Neutrophil (primary cell): Measurements from ENCODE around the gene ARPC1B.

Experiments
- H3K27ac ChIP-seq: fragments of 200-600 bp; sonication (generic); 2 replicates; pipeline ENCODE4 v1.5.1; 2016; ENCODE audit warnings: mild to moderate bottlenecking, moderate library complexity
- H3K27me3 ChIP-seq: fragments of 200-600 bp; sonication (generic); 2 replicates; pipeline ENCODE4 v1.6.0; 2016; ENCODE audit warnings: mild to moderate bottlenecking
- H3K36me3 ChIP-seq: fragments of 200-600 bp; sonication (generic); 2 replicates; pipeline ENCODE4 v1.5.1; 2017
- H3K4me1 ChIP-seq, 2 experiments: fragments of 200-600 bp in 1 of 2; sonication (generic) in 1 of 2; 1 replicate in 1 of 2; 2 replicates in 1 of 2; pipeline versions ENCODE4 v1.5.1 to v1.6.1; 2013 to 2016; ENCODE audit warnings: low read depth in 1 of 2, low read length in 1 of 2, mild to moderate bottlenecking in 1 of 2, moderate library complexity in 1 of 2; ENCODE audit not compliant: control insufficient read depth in 1 of 2, insufficient read depth in 1 of 2
- H3K4me3 ChIP-seq, 2 experiments: fragments of 200-600 bp in 1 of 2; sonication (generic) in 1 of 2; 1 replicate in 1 of 2; 2 replicates in 1 of 2; pipeline ENCODE4 v1.5.1; 2013 to 2016; ENCODE audit warnings: low read depth in 1 of 2, low read length in 1 of 2, mild to moderate bottlenecking in 1 of 2, moderate library complexity in 1 of 2
- H3K9me3 ChIP-seq: fragments of 200-600 bp; sonication (generic); 2 replicates; pipeline ENCODE4 v1.5.1; 2016
- CTCF ChIP-seq: fragments of 200-600 bp; sonication (generic); IDR thresholded peaks from 2 replicates; pipeline ENCODE4 v1.5.1; 2016; ENCODE audit warnings: antibody characterized with exemption

Gene ARPC1B

DNA sequence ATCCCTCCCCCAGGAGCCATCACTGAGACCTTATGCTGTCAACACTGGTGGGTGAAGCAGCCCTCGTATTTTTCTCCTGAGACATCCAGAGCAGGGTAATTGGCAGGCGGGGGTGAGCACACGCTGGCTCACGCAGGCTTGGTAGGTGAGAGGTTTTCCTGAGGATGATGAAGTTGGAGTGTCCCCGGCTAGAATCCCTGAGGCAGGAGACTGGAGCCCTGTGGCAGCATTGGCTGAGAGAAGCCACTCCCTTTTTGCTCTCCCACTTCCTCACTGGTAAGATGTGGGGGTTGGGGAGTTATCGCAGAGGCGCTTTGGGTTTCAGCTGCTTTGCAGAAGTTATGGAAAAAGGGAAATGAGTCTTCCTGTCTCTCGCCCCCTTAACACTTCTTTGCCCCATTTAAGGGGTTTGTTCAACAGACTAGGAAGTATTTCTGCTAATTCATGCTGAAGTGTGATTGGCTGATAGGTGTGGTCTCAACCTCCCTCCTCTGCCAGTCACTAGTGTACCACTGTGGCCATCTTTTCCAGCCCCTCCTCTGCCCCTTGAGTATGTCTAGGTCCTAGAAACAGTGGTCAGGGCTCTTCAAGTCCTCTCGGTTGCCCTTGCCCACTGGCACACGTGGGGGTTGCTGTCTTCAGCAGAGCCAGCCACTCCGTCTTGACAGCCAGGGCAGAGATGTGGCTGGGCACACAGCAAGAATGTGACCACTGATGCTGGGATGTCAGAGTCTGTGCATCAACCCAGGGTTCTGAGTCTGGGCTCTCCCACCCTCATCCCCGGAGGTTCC, 5.7 kb downstream of the ARPC1B start:
- peak overlapping the region; percentile 92 for H3K27ac ChIP-seq

GRCh38 chr7:99380823-99381663, 6.5 kb downstream of the ARPC1B start:
- peaks cover 65 to 76% of the 10 kb centered on the region in 2 experiments for H3K4me1 ChIP-seq

More for the DNA sequence above, 5.7 kb downstream of the ARPC1B start:
- peaks cover 71 to 81% of the 10 kb centered on the region in 2 experiments for H3K4me1 ChIP-seq
- peak; percentile 19 for TF ChIP-seq CTCF
- no peaks in the 10 kb centered on the region for H3K9me3 ChIP-seq
- no peaks in the 10 kb centered on the region for H3K27me3 ChIP-seq
- peaks cover 56% of the 10 kb centered on the region for H3K36me3 ChIP-seq
- peak overlapping the region; percentile 61 to 100 for H3K4me3 ChIP-seq

GRCh38 chr7:99381664-99382075, 7.1 kb downstream of the ARPC1B start:
- peak overlapping the region; percentile 92 for H3K27ac ChIP-seq
- H3K36me3 ChIP-seq: peaks cover 67% of the 10 kb centered on the region
- TF ChIP-seq CTCF: no peak
- H3K4me1 ChIP-seq: peaks cover 58 to 70% of the 10 kb centered on the region in 2 experiments
- H3K9me3 ChIP-seq: no peaks in the 10 kb centered on the region
- peak overlapping the region in 1 of 2 experiments; percentile 100 for H3K4me3 ChIP-seq
- no peaks in the 10 kb centered on the region for H3K27me3 ChIP-seq

More at GRCh38 chr7:99380823-99381663, 6.5 kb downstream of the ARPC1B start:
- H3K27ac ChIP-seq: peak overlapping the region; percentile 92
- no peak for TF ChIP-seq CTCF
- peak overlapping the region; percentile 61 to 100 for H3K4me3 ChIP-seq
- H3K27me3 ChIP-seq: no peaks in the 10 kb centered on the region
- H3K9me3 ChIP-seq: no peaks in the 10 kb centered on the region
- peaks cover 64% of the 10 kb centered on the region for H3K36me3 ChIP-seq

- Histone ChIP-seq H3K9me3 (no peaks in the 10 kb centered on the region), H3K4me1 (peaks cover 43 to 54% of the 10 kb centered on the region in 2 experiments), H3K27me3 (no peaks in the 10 kb centered on the region), H3K27ac (peak overlapping the region; percentile 61), H3K36me3 (peaks cover 67% of the 10 kb centered on the region), H3K4me3 (no peak overlapping the region)
- no peak for TF ChIP-seq CTCF
Observed at GRCh38 chr7:99383203-99383602, 8.7 kb downstream of the ARPC1B start.

- Histone ChIP-seq H3K4me1 (peaks cover 36 to 48% of the 10 kb centered on the region in 2 experiments), H3K36me3 (peaks cover 71% of the 10 kb centered on the region), H3K27me3 (no peaks in the 10 kb centered on the region), H3K9me3 (no peaks in the 10 kb centered on the region), H3K4me3 (no peak overlapping the region), H3K27ac (peak overlapping the region; percentile 61)
- TF ChIP-seq CTCF: no peak
Observed at GRCh38 chr7:99383791-99384370, 9.4 kb downstream of the ARPC1B start.
